Lower leg skin (tissue), 4 donors: ENCODE measurements around the gene CACNA1G. TPM values are rescaled to one million over a fixed set of nuclear protein-coding genes. Genes with fewer than 3 reads are reported as not detected.

Source experiments
- DNase-seq, 2 donors: peaks; one replicate each; pipeline ENCODE4 v3.0.0-alpha.2; 2019; ENCODE audit warnings: low spot score in 2 of 2
- H3K4me3 ChIP-seq: fragments of 200-600 bp; sonication (generic); 2 replicates; pipeline ENCODE4 v1.5.1; 2017; ENCODE audit warnings: mild to moderate bottlenecking, low read depth; ENCODE audit not compliant: poor library complexity, severe bottlenecking
- CTCF ChIP-seq, 3 donors: fragments of 450-650 bp; IDR thresholded peaks; one replicate each; pipeline ENCODE4 v1.5.1; 2016; ENCODE audit warnings: antibody characterized with exemption in 3 of 3, mild to moderate bottlenecking in 3 of 3, moderate library complexity in 2 of 3
- POLR2A ChIP-seq, 2 donors: fragments of 450-650 bp; IDR thresholded peaks; one replicate each; pipeline ENCODE4 v1.6.1; 2016 to 2017; ENCODE audit warnings: antibody characterized with exemption in 2 of 2, mild to moderate bottlenecking in 1 of 2, moderate library complexity in 1 of 2
- WGBS, 2 donors: methylation state at CpG; one replicate each; pipeline ENCODE4 v1.1.5; 2018; 5-methylcytosine and 5-hydroxymethylcytosine counted together
- intact Hi-C: fragments of 100-400 bp; cut with DNase I; formaldehyde crosslinking; loops from one replicate; pipeline ENCODE4 v1.15.0; 2023; ENCODE audit warnings: low total_unique reads
- total RNA-seq, 4 donors: library from RNA; depleted of rRNA; stranded (reverse); fragments of >200 nt; gene quantifications; one replicate each; pipeline ENCODE4 v1.1.0, GENCODE V29; 2016

Gene CACNA1G
- total RNA-seq, 4 donors from 2014 or later, result 1.3 to 3.1 (median 1.8) TPM

GRCh38 chr17:50659179-50659578, 98.7 kb downstream of the CACNA1G start:
- no peak for DNase-seq
- H3K4me3 ChIP-seq, result no peak overlapping the region
- intact Hi-C loops, result no loop called here
- WGBS, 2 donors, result 84% methylated on average over 8 to 10 of the region's 10 CpGs
- TF ChIP-seq POLR2A (IDR thresholded peaks at IDR 0.05), result no peak
- TF ChIP-seq CTCF (IDR thresholded peaks at IDR 0.05), result no peak

GRCh38 chr17:50660042-50660886, 99.7 kb downstream of the CACNA1G start:
- no peak for TF ChIP-seq POLR2A (IDR thresholded peaks at IDR 0.05)
- no peak for TF ChIP-seq CTCF (IDR thresholded peaks at IDR 0.05)
- no peak for DNase-seq
- WGBS, 2 donors, result 41 to 44% methylated on average over 11 of the region's 11 CpGs
- intact Hi-C loops, result no loop called here
- no peak overlapping the region for H3K4me3 ChIP-seq

GRCh38 chr17:50660887-50661345, 100.4 kb downstream of the CACNA1G start:
- intact Hi-C loops, result no loop called here
- WGBS, 2 donors, result 73 to 87% methylated on average over 10 of the region's 10 CpGs
- TF ChIP-seq POLR2A (IDR thresholded peaks at IDR 0.05) (no peak), CTCF (IDR thresholded peaks at IDR 0.05) (no peak)
- no peak for DNase-seq
- no peak overlapping the region for H3K4me3 ChIP-seq

GRCh38 chr17:50661348-50661747, 100.8 kb downstream of the CACNA1G start:
- TF ChIP-seq POLR2A (IDR thresholded peaks at IDR 0.05) (no peak), CTCF (IDR thresholded peaks at IDR 0.05) (no peak)
- DNase-seq, result no peak
- 71 to 73% methylated on average over 5 of the region's 5 CpGs for WGBS, 2 donors
- H3K4me3 ChIP-seq, result no peak overlapping the region
- intact Hi-C loops, result no loop called here

- intact Hi-C loops, result no loop called here
- DNase-seq, result peak in 1 of 2 donors; percentile 51
- TF ChIP-seq CTCF (IDR thresholded peaks at IDR 0.05) (no peak), POLR2A (IDR thresholded peaks at IDR 0.05) (no peak)
- WGBS, 2 donors, result 34 to 35% methylated on average over 9 of the region's 9 CpGs
- H3K4me3 ChIP-seq, result no peak overlapping the region
Observed at GRCh38 chr17:50661795-50662391, 101.4 kb downstream of the CACNA1G start.
